GM21786 (cell line): ENCODE data around the gene FLVCR1.

Experiments used
- ATAC-seq: cut with Tn5 transposase; IDR thresholded peaks from one replicate; pipeline ENCODE4 v1.9.1; 2021; ENCODE audit not compliant: unreplicated experiment

The FLVCR1 gene

DNA sequence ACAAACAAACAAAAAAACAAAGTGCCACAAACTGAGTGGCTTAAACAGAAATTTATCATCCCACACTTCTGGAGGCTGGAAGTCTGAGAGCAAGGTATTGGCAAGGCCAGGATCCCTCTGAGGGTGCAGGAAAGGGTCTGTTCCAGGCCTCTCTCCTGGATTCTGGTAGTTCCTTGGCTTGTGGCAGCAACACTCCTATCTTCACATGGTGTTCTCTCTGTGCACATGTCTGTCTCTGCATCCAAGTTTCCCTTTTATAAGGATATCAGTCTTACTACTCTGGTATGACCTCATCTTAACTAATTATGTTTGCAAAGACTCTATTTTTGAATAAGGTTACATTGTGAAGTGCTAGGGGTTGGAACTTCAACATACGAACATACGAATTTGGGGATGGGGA lies 87.0 kb downstream of the FLVCR1 start:
- ATAC-seq, result no peak

DNA sequence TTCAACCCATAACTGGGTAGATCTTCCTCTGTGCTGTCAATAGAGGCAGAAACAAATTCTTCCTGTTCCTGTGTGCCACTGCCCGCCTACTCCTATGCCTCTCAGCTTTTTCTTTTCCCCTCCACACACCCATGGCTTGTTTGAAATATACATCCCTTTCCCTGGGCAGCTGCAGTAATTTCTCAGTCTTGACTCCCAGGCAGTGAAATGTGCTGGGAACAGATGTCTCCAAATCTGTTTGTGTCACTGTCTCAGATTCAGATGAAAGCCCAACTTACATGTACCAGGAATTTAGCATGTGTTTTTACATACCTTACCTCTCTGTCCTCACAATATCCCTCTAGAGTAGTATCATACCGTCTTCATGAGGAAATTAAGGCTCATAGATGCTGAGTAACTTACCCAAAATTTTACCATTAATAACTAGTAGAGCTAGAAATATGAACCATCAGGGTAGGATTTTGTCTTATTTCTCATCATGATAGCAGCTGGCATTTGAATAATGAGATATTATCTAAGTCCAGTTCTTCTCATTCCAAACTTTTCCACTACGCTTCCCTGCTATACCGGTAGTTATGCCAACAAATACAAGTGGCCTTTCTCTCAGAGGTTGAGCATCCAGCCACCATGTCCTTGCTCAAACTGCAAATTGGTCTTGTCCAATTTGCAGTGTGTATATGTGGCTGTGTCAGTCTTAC lies 87.5 kb downstream of the FLVCR1 start:
- ATAC-seq, result no peak

GRCh38 chr1:212946872-212947271 lies 88.8 kb downstream of the FLVCR1 start:
- ATAC-seq, result no peak
